Measurements from ENCODE around the gene MACROD2. TPM values are rescaled to one million over a fixed set of nuclear protein-coding genes. Genes with fewer than 3 reads are reported as not detected.

The MACROD2 gene
- total RNA-seq, 1 experiment from 2014 or later: 1.6 TPM

GRCh38 chr20:14566505-14566904 is 571.2 kb downstream of the MACROD2 start:
- Histone ChIP-seq H4K8ac (replicated peaks; ENCODE audit: insufficient read length, low read depth, low read length) (no peak overlapping the region), H2BK5ac (ENCODE audit: insufficient read length, low read length) (no peak overlapping the region), H3K4me1 (ENCODE audit: insufficient read depth, low read length) (peaks cover 4% of the 10 kb centered on the region; the same call in 1 of the 2 replicates), H3K79me1 (ENCODE audit: insufficient read depth, low read depth, low read length, poor library complexity, severe bottlenecking) (no peaks in the 10 kb centered on the region), H3K27me3 (ENCODE audit: insufficient read depth, low read length) (no peaks in the 10 kb centered on the region), H3K4me2 (ENCODE audit: insufficient read depth, insufficient read length, low read length) (no peak overlapping the region), H4K20me1 (ENCODE audit: control insufficient read depth, insufficient read depth, insufficient read length) (no peaks in the 10 kb centered on the region), H4K91ac (ENCODE audit: insufficient read length, low read depth, low read length) (no peak overlapping the region), H2BK20ac (ENCODE audit: low read depth, low read length, poor library complexity, severe bottlenecking) (no peak overlapping the region), H2AK5ac (ENCODE audit: insufficient read length, low read length) (no peak overlapping the region), H4K5ac (ENCODE audit: insufficient read length, low read depth, low read length) (no peak overlapping the region), H3K23me2 (ENCODE audit: insufficient read length, low read depth, low read length, poor library complexity, severe bottlenecking) (no peaks in the 10 kb centered on the region), H3K9me3 (ENCODE audit: control insufficient read depth, low read depth, low read length) (no peaks in the 10 kb centered on the region), H3T11ph (ENCODE audit: low read length) (no peak overlapping the region), H3K18ac (ENCODE audit: insufficient read length, low read depth, low read length) (no peak overlapping the region), H2AFZ (ENCODE audit: low read length) (no peak overlapping the region), H3K23ac (ENCODE audit: insufficient read length, low read depth, low read length) (no peak overlapping the region), H2BK12ac (ENCODE audit: insufficient read length, low read depth, low read length) (no peak overlapping the region), H3K9ac (ENCODE audit: extremely low read depth, insufficient read length, low read length) (no peak overlapping the region), H3K79me2 (ENCODE audit: insufficient read depth, low read length) (no peaks in the 10 kb centered on the region), H2BK15ac (ENCODE audit: low read depth, low read length) (no peak overlapping the region), H2BK120ac (ENCODE audit: low read depth, low read length, poor library complexity, severe bottlenecking) (no peak overlapping the region), H3K4ac (ENCODE audit: low read depth, low read length) (no peak overlapping the region), H3K14ac (ENCODE audit: insufficient read depth, low read length) (no peak overlapping the region), H3K27ac (ENCODE audit: insufficient read length, low read depth, low read length) (no peak overlapping the region), H3K56ac (ENCODE audit: insufficient read length, low read depth, low read length) (no peak overlapping the region)
- TF ChIP-seq CTCF (conservative IDR thresholded peaks at IDR 0.05): no peak
- WGBS (ENCODE audit: extremely low coverage, insufficient read length, low lambda C conversion rate): no CpG with 5 or more reads among the region's 2 CpGs
- H3K27me3 Mint-ChIP-seq (ENCODE audit: low read depth): no peaks in the 10 kb centered on the region
- no peak for DNase-seq
- H3K27ac Mint-ChIP-seq: no peak overlapping the region; a peak in 1 of 7 replicates
- H3K36me3 Mint-ChIP-seq (ENCODE audit: insufficient read depth in 1 of 3, low read depth in 3 of 3): peaks cover 8 to 19% (median 14%) of the 10 kb centered on the region in 3 experiments; a peak in 6 of 7 replicates
- H3K9me3 Mint-ChIP-seq: peaks cover 13 to 17% of the 10 kb centered on the region in 2 experiments
- H3K4me1 Mint-ChIP-seq: peaks cover 19% of the 10 kb centered on the region in 2 experiments
- no peak overlapping the region for H3K4me3 Mint-ChIP-seq

Measured in H9 (cell line).